NCI-H128 (cell line): ENCODE results near the gene ZFR2.
A peak's percentile ranks its signal among the peaks of the same experiment; 100 is the strongest.
"Not testable (repeated sequence)": the region's sequence is repeated elsewhere in the genome, so short reads cannot be mapped to it uniquely, and the experiment has no call there.

Source experiments
- DNase-seq: peaks from one replicate; lab custom pipeline; 2025; ENCODE audit not compliant: unreplicated experiment; lab: John Stamatoyannopoulos, UW

ZFR2 gene

DNA sequence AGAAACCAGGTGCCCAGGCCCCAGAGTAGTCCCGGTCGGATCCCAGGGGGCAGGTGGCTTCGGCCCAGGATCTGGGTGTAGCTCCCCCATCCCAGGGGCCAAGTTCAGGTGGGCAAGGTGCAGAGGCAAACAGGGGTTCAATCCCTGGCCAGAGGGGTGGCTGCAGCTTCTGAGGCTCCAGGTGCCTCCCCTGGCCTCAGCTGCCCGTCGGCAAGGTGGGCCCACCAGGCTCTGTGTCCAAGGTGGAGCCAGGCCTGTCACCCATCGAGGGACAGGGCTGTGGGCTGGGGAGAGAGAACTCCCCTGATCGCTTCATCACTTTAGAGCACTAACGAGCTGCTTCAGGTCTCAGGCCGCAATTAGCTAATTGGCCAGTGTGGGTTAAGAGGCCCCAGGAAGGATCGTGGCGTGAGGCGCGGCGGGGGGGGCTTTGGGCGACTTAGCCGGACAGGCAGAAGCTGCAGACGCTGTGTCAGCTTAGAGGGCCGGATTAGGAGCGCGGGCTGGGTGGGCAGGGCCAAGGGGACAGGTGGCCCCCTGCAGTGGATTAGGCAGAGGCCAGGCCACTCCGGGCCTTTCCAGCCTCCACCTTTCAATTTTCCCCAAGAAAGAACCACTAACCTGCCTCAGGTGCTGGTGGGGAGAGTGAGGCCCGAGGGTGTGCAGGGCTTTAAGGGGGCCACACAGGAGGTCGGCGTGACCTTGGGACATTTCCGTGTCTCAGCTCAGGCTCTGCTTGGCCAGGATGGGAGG is 94.0 kb downstream of the ZFR2 start:
- no peak for DNase-seq

GRCh38 chr19:3773814-3774515 is 94.9 kb downstream of the ZFR2 start:
- DNase-seq: no peak

GRCh38 chr19:3771906-3772455 is 96.9 kb downstream of the ZFR2 start, which contains the start of gene RAX2:
Gene RAX2 (minus strand): TSS chr19:3772228. CDS start chr19:3771742, 486 bp downstream.
- no peak for DNase-seq

GRCh38 chr19:3771000-3771905 is 97.6 kb downstream of the ZFR2 start:
- DNase-seq: no peak

GRCh38 chr19:3770136-3770999 is 98.5 kb downstream of the ZFR2 start:
- DNase-seq: no peak

GRCh38 chr19:3769494-3769893 is 99.3 kb downstream of the ZFR2 start:
- no peak for DNase-seq

- no peak for DNase-seq
These were observed 100.1 kb downstream of the ZFR2 start for GRCh38 chr19:3768748-3769099.

DNA sequence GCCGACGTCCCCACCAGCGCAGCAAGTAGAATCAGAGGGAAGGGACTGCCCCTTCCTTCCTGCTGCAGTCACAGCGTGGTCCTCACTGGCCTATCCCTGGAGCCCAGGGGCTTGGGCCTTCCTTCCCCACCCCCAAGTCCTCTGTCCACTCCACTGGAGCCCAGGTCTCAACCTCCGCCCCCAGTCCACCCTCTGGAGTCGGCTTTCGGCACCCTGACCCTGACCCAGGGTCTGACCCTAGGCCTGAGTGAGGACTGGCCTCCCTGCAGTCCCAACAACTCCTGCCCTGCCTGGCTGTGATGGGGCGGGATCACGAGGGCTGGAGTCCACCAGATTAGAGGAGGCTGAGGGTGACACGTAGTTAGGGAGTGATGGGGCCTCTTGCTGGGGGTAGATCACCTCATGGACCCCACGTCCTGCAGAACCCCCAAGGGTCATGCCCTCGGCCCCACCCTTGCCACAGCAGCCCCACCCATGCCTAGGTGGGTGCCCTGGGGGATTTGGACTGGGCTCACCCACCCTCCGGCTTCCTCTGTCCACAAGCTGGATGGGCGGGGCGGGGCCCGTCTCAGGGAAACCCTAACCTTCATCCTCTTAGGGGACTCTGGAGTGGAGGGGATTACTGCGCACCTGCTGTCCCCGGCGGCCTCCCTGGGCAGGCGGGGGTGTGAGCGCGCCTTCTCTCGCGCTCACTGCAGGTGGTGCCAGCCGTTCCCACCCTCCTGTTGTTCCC is 100.7 kb downstream of the ZFR2 start:
- no peak for DNase-seq

DNA sequence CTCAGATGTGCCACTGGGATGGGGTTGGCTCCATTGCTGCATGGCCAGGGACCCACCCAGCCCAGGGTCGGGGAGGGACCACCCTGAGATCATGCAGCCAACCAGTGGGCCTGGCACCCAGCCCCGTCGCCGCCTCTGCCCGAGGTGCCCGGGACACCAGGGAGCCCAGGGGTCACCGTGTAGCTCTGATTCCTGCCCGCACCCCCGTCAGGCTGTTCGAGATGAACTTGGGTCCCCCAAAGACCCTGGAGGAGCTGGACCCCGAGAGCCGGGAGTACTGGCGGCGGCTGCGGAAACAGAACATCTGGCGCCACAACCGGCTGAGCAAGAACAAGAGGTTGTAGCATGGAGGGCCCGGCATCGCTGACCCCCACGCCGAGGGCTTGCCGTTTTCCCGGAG is 101.8 kb downstream of the ZFR2 start:
- DNase-seq: no peak

DNA sequence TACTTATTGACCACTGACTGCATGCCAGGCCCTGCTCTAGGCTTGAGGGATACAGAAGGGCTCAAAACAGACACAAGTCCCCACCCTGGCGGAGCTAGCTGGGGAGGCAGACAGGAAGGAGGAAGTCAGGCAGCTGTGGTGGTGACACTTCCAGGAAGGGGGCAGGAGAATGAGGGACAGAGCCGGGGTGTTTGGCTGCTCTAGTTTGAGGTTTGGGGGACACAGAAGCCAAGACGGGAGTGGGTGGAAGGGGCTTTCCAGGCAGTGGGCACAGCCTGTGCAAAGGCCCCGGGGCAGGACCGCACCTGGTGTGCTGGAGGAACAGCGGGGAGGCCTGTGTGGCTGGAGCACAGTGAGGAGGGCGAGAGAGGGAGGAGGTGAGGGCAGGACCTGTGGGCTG is 102.3 kb downstream of the ZFR2 start:
- DNase-seq: no peak

DNA sequence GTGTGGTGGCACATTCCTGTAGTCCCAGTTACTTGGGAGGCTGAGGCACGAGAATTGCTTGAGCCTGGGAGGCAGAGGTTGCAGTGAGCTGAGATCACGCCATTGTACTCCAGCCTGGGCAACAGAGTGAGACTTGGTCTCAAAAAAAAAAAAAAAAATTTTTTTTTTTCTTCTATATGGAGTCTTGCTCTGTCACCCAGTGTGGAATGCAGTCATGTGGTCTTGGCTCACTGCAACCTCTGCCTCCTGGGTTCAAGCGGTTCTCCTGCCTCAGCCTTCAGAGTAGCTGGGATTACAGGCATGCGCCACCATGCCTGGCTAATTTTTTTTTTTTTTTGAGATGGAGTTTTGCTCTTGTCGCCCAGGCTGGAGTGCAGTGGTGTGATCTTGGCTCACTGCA is 103.1 kb downstream of the ZFR2 start:
- DNase-seq: not testable (repeated sequence)

DNA sequence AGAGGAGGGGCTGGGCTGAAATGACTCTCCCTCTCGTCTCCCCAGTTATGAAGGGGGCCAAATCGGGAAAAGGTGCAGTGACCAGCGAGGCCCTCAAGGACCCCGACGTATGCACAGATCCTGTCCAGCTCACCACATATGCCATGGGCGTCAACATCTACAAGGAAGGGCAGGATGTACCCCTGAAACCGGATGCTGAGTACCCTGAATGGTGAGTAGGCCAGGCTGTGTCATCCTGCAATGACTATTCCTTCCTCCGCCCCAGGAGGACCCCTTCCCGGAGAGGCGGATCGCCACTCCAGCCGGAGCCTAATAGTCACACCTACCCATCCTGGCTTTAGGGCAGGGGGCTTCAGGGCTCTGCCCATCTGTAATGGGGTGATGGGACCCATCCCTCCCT is 103.7 kb downstream of the ZFR2 start:
- no peak for DNase-seq

GRCh38 chr19:3762501-3763459 is 106.1 kb downstream of the ZFR2 start, which contains the start of gene MRPL54:
Gene MRPL54 (plus strand): TSS chr19:3762682. CDS start chr19:3762701, 19 bp downstream.
- peak; percentile 99 for DNase-seq

- DNase-seq: no peak
These were observed 106.7 kb downstream of the ZFR2 start for GRCh38 chr19:3762130-3762473.

DNA sequence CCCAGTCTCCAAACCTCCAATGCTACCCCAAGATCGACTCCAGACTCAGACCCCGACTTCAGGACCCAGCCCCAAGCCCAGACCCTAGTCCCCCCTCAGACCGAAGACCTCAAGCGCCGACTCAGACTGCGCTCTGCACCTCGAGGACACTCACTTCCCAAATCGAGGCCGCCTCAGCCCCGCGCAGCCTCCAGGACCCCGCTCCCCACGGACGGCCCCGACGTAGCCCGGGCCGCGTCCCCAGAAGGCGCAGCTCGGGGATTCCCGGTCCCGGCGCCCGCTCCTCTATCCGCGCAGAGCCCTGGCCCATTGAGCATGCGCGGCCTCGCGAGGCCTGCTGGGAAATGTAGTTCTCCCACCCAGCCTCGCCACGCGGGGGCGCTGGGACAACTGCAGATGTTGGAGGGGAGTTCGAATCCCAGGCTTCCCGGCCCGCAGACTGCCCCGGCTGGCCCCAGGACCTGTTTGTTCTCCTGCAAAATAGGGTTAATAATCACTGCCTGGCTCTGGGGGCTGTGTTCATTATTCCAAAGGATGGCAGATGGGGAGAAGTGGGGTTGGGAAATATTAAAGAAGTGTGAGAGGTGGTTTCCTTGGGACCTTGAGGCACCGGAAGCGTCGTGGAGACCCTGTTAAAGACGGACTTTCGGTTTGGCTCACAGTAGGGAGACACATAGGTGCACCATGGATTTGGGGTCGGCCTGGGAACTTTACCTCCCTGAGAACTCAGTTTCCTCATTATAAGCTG is 107.3 kb downstream of the ZFR2 start, which contains the start of gene APBA3:
Gene APBA3, minus strand, starts transcription at position 311 of the 748 bp plus-strand sequence. CDS start 1,428 bp downstream, outside the sequence.
- peak; percentile 85 for DNase-seq

DNA sequence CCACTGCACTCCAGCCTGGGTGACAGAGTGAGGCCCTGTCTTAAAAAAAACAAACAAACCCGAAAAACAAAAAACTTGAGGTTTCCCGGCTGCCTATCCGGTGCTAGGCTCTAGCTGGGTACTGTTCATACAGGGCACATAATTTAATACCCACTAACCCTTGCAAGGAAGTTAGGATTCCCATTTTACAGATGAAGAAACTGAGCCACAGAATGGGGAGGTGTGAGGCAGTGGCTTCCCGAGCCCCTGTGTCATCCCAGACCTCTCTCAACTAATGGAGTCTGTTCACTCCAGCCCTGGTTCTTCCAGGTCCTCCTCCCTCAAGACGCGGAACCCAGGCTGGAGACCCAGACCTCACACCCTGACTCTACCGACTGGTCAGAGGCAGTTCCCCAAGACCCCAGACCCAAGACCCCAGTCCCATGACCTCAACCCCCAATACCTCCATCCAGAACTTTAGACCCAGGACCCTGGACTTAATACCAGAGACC is 107.9 kb downstream of the ZFR2 start:
- no peak for DNase-seq

- DNase-seq: no peak
These were observed 109.2 kb downstream of the ZFR2 start for GRCh38 chr19:3759482-3760254.
